Astrocyte of the spinal cord (primary cell): Measurements from ENCODE around the gene DLX4.

ENCODE experiments used
- DNase-seq: peaks from one replicate; pipeline ENCODE4 v3.0.0; 2011; ENCODE audit warnings: low read depth, low spot score
- H3K4me3 ChIP-seq: 2 replicates; pipeline ENCODE4 v1.5.1; 2011; ENCODE audit warnings: low read depth, mild to moderate bottlenecking, low read length, moderate library complexity
- CTCF ChIP-seq: IDR thresholded peaks from 2 replicates; pipeline ENCODE4 v1.5.1; 2012; ENCODE audit warnings: low read depth, mild to moderate bottlenecking, low read length, inconsistent platforms
- in situ Hi-C: cut with HindIII; loops from 2 replicates; pipeline ENCODE4 v1.10.0; 2017; ENCODE audit warnings: low sequenced_read_pairs

Gene DLX4

GRCh38 chr17:49932901-49933300, 36.1 kb upstream of the DLX4 start:
- no peak for TF ChIP-seq CTCF
- H3K4me3 ChIP-seq: no peak overlapping the region
- no peak for DNase-seq
- in situ Hi-C loops: no loop called here

- in situ Hi-C loops: no loop called here
- no peak for DNase-seq
- no peak overlapping the region for H3K4me3 ChIP-seq
- TF ChIP-seq CTCF: no peak
Observed at GRCh38 chr17:49935526-49936210, 33.3 kb upstream of the DLX4 start.

- no peak for DNase-seq
- in situ Hi-C loops: no loop called here
- no peak overlapping the region for H3K4me3 ChIP-seq
- TF ChIP-seq CTCF: no peak
Observed at GRCh38 chr17:49936386-49936785, 32.6 kb upstream of the DLX4 start.

- no peak overlapping the region for H3K4me3 ChIP-seq
- TF ChIP-seq CTCF: no peak
- in situ Hi-C loops: no loop called here
- DNase-seq: no peak
Observed at GRCh38 chr17:49939318-49939717, 29.7 kb upstream of the DLX4 start.

GRCh38 chr17:49941427-49941826, 27.6 kb upstream of the DLX4 start:
- no peak for DNase-seq
- no peak for TF ChIP-seq CTCF
- H3K4me3 ChIP-seq: no peak overlapping the region
- in situ Hi-C loops: no loop called here

GRCh38 chr17:49942947-49943346, 26.0 kb upstream of the DLX4 start:
- TF ChIP-seq CTCF: no peak
- no peak overlapping the region for H3K4me3 ChIP-seq
- in situ Hi-C loops: no loop called here
- no peak for DNase-seq

- no peak overlapping the region for H3K4me3 ChIP-seq
- in situ Hi-C loops: no loop called here
- no peak for TF ChIP-seq CTCF
- no peak for DNase-seq
Observed at GRCh38 chr17:49944273-49944870, 24.6 kb upstream of the DLX4 start.
